ENCODE measurements around the gene CRTC3.

CRTC3 gene

GRCh38 chr15:90564051-90564450 is 34.3 kb downstream of the CRTC3 start:
- DNase-seq, result no peak

GRCh38 chr15:90564590-90564989 is 34.9 kb downstream of the CRTC3 start:
- no peak for DNase-seq

GRCh38 chr15:90565866-90566265 is 36.1 kb downstream of the CRTC3 start:
- no peak for DNase-seq

GRCh38 chr15:90570643-90571042 is 40.9 kb downstream of the CRTC3 start:
- no peak for DNase-seq

GRCh38 chr15:90571063-90571541 is 41.4 kb downstream of the CRTC3 start:
- DNase-seq, result no peak

- DNase-seq, result no peak
Observed at GRCh38 chr15:90572893-90573292, 43.2 kb downstream of the CRTC3 start.

GRCh38 chr15:90576711-90577389 is 47.1 kb downstream of the CRTC3 start:
- no peak for DNase-seq

- no peak for DNase-seq
Observed at GRCh38 chr15:90579213-90579612, 49.5 kb downstream of the CRTC3 start.

- DNase-seq, result no peak
Observed at GRCh38 chr15:90580099-90580498, 50.4 kb downstream of the CRTC3 start.

GRCh38 chr15:90580541-90580940 is 50.8 kb downstream of the CRTC3 start:
- no peak for DNase-seq

GRCh38 chr15:90580946-90581345 is 51.2 kb downstream of the CRTC3 start:
- no peak for DNase-seq

GRCh38 chr15:90581771-90582352 is 52.1 kb downstream of the CRTC3 start:
- DNase-seq, result peak in 1 of 2 experiments; percentile 30

- no peak for DNase-seq
Observed at GRCh38 chr15:90582553-90582952, 52.8 kb downstream of the CRTC3 start.

- no peak for DNase-seq
Observed at GRCh38 chr15:90583471-90584252, 53.9 kb downstream of the CRTC3 start.

GRCh38 chr15:90584841-90585240 is 55.1 kb downstream of the CRTC3 start:
- DNase-seq, result no peak

- DNase-seq, result no peak
Observed at GRCh38 chr15:90585863-90586262, 56.1 kb downstream of the CRTC3 start.

- DNase-seq, result no peak
Observed at GRCh38 chr15:90586948-90587347, 57.2 kb downstream of the CRTC3 start.

GRCh38 chr15:90588427-90588826 is 58.7 kb downstream of the CRTC3 start:
- DNase-seq, result no peak

GRCh38 chr15:90591524-90591923 is 61.8 kb downstream of the CRTC3 start:
- DNase-seq, result no peak

GRCh38 chr15:90592131-90592881 is 62.6 kb downstream of the CRTC3 start:
- no peak for DNase-seq

- DNase-seq, result no peak
Observed at GRCh38 chr15:90593499-90594158, 63.9 kb downstream of the CRTC3 start.

- DNase-seq, result peak; percentile 87 to 89
Observed at GRCh38 chr15:90594301-90594738, 64.6 kb downstream of the CRTC3 start.

GRCh38 chr15:90595763-90596155 is 66.0 kb downstream of the CRTC3 start:
- DNase-seq, result no peak
